T-helper 2 cell (primary cell): ENCODE data around the gene VAPB.

Experiments
- DNase-seq, 5 experiments: peaks; one replicate each; pipeline versions ENCODE4 v3.0.0 to v3.0.0-alpha.2; 2012 to 2022

VAPB gene

GRCh38 chr20:58436868-58437645, 48.0 kb downstream of the VAPB start:
- peak in 1 of 5 experiments; percentile 19 for DNase-seq

- no peak for DNase-seq
Measured at GRCh38 chr20:58438970-58439808, 50.2 kb downstream of the VAPB start.

GRCh38 chr20:58440021-58440767, 51.2 kb downstream of the VAPB start:
- no peak for DNase-seq

- no peak for DNase-seq
Measured at GRCh38 chr20:58441723-58442122, 52.7 kb downstream of the VAPB start.

GRCh38 chr20:58444746-58445255, 55.8 kb downstream of the VAPB start:
- DNase-seq = no peak

GRCh38 chr20:58446264-58446959, 57.4 kb downstream of the VAPB start:
- no peak for DNase-seq

GRCh38 chr20:58446960-58447265, 57.9 kb downstream of the VAPB start:
- no peak for DNase-seq

- peak in 4 of 5 experiments; percentile 4 to 60 (median 15) for DNase-seq
Measured at GRCh38 chr20:58447511-58448391, 58.7 kb downstream of the VAPB start.

GRCh38 chr20:58448958-58449357, 59.9 kb downstream of the VAPB start:
- DNase-seq = no peak

GRCh38 chr20:58449681-58450221, 60.7 kb downstream of the VAPB start:
- no peak for DNase-seq

- DNase-seq = no peak
Measured at GRCh38 chr20:58450254-58450653, 61.2 kb downstream of the VAPB start.

GRCh38 chr20:58452667-58453255, 63.7 kb downstream of the VAPB start:
- DNase-seq = no peak

- DNase-seq = no peak
Measured at GRCh38 chr20:58453391-58453790, 64.4 kb downstream of the VAPB start.

- DNase-seq = no peak
Measured at GRCh38 chr20:58454460-58454859, 65.4 kb downstream of the VAPB start.

- DNase-seq = no peak
Measured at GRCh38 chr20:58457083-58457695, 68.2 kb downstream of the VAPB start.

GRCh38 chr20:58458342-58459057, 69.5 kb downstream of the VAPB start:
- no peak for DNase-seq

- DNase-seq = no peak
Measured at GRCh38 chr20:58459058-58459750, 70.2 kb downstream of the VAPB start.

GRCh38 chr20:58461104-58461503, 72.1 kb downstream of the VAPB start:
- no peak for DNase-seq

- no peak for DNase-seq
Measured at GRCh38 chr20:58461899-58462298, 72.9 kb downstream of the VAPB start.
